DND-41 (cell line): Measurements from ENCODE around the gene SUSD4.

ENCODE experiments used
- EZH2 ChIP-seq: IDR thresholded peaks from 3 replicates; pipeline ENCODE4 v1.6.1; 2012; ENCODE audit warnings: borderline replicate concordance, low read depth, mild to moderate bottlenecking, moderate library complexity, low read length, inconsistent platforms; ENCODE audit not compliant: severe bottlenecking
- TF ChIP-seq, protein P1 (sequence below): IDR thresholded peaks from 2 replicates; pipeline ENCODE4 v1.5.1; 2012; ENCODE audit warnings: borderline replicate concordance, low read length, moderate library complexity, mild to moderate bottlenecking; ENCODE audit not compliant: poor library complexity, severe bottlenecking; ENCODE audit errors: extremely low read depth

DNA sequence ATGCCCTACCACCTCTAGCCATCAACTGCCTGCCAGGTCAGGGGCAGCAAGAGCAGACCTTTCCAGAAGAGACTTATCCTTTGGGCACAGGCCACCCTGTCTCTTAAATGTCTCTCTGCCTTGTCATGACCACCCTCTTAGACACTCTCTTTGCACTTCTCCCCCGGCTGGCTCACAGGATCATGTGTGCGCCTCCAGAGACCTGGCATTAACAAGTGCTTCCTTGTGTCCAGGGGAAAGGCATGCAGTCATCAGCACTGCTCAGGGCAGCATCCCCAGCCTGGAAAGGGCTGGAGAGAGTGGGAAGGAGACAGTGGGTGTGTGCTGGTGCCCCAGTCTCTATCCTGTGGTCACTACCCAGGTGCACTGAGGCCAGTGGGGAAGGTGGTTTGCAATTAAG is 135.8 kb downstream of the SUSD4 start:
- TF ChIP-seq, protein P1, sequence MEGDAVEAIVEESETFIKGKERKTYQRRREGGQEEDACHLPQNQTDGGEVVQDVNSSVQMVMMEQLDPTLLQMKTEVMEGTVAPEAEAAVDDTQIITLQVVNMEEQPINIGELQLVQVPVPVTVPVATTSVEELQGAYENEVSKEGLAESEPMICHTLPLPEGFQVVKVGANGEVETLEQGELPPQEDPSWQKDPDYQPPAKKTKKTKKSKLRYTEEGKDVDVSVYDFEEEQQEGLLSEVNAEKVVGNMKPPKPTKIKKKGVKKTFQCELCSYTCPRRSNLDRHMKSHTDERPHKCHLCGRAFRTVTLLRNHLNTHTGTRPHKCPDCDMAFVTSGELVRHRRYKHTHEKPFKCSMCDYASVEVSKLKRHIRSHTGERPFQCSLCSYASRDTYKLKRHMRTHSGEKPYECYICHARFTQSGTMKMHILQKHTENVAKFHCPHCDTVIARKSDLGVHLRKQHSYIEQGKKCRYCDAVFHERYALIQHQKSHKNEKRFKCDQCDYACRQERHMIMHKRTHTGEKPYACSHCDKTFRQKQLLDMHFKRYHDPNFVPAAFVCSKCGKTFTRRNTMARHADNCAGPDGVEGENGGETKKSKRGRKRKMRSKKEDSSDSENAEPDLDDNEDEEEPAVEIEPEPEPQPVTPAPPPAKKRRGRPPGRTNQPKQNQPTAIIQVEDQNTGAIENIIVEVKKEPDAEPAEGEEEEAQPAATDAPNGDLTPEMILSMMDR, result no peak
- TF ChIP-seq EZH2, result no peak
